GM20000 (cell line): Measurements from ENCODE around the gene SLC6A12.

Experiments
- DNase-seq: peaks from one replicate; pipeline ENCODE4 v3.0.0; 2012; ENCODE audit warnings: low spot score
- CTCF ChIP-seq: IDR thresholded peaks from 2 replicates; pipeline ENCODE4 v1.5.1; 2012; ENCODE audit warnings: mild to moderate bottlenecking, control low read depth; ENCODE audit errors: extremely low read depth, missing control alignments

SLC6A12 gene

GRCh38 chr12:214003-214741 is at the start of gene SLC6A12:
Gene SLC6A12 (minus strand): TSS chr12:214157. CDS start chr12:209986, 4,171 bp downstream.
- TF ChIP-seq CTCF, result no peak
- no peak for DNase-seq

GRCh38 chr12:263574-263973 is 49.6 kb upstream of the SLC6A12 start:
- TF ChIP-seq CTCF, result no peak
- no peak for DNase-seq

GRCh38 chr12:262817-263216 is 48.9 kb upstream of the SLC6A12 start, which contains the start of gene SLC6A13:
Gene SLC6A13 (minus strand): TSS chr12:262836. CDS start chr12:260052, 2,784 bp downstream.
- no peak for DNase-seq
- no peak for TF ChIP-seq CTCF

GRCh38 chr12:262113-262512 is 48.2 kb upstream of the SLC6A12 start:
- DNase-seq, result no peak
- no peak for TF ChIP-seq CTCF

DNA sequence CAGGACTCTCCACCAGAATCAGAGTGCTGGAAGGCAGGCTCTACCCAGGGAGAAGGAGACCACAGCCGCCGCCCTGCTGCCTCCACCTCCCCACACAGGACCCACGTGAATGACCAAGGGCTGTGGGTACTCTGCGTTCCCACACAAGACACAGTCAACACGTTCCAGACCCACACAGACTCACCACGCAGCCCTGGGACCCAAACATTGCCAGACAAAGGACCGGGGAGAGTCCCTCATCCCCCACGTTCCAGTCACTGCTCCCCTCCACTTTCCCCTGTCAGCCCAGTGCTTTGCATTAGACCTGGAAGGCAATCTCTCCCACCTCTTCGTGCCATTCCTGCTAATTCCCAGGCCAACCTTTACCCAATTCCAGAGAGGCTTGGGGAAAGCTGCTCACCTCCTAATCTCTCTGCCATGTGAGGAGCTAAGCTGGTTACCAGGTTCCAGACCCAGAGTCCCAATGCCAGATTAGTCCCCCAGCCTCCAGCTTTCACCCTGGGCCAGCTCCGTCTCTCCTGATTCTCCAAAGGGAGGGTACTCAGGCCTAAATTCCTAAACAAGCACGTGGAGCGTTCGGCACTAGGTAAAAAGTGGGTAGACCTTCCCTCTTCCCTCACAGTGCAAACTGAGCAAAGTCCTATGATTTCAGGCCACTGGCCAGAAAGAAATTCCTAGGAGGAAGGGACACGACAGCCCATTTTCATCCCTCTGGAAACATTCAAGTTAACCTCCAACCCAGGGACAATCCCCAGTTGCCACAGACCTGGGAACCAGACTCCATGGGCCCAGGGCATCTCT is 43.8 kb upstream of the SLC6A12 start:
- no peak for TF ChIP-seq CTCF

DNA sequence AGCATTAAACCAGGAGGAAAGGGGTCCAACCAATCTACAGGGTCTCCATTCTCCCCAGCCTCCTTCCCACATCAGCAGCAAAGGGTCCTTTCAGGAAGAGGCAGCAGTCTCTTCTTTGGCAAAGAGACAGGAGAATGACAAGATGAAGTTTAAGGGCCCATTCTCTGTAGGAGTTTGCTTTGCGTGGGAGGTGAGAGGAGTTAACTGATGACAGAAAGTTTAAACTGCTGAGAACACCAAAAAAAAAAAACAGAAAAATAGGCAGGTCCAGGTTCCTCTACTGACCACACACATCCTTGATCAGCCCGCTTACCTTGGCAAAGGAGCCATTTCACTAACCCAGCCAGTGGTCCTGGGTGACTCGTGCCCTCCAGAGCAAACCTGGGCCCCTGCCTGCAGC is 43.0 kb upstream of the SLC6A12 start:
- no peak for TF ChIP-seq CTCF
- no peak for DNase-seq

More for the DNA sequence above, 43.8 kb upstream of the SLC6A12 start:
- DNase-seq, result no peak

DNA sequence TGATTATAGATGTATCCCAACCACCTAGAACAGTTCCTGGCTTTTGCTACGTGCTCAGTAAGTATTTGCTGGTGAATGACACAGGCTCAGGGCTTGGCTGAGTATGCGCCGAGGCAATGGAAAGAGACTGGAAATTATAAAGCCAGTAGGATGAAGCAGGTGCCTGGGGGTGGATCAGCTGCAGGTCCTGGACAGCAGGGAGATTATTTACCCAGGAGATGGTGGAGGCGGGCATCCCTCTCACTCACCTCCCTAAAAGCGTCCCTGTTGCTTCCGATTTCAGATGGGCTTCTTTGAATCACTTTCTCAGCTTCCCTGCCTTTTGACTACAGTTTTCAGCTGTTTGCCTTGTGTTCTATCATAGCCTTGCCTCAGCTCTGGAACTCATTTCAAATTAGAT is 42.3 kb upstream of the SLC6A12 start:
- no peak for TF ChIP-seq CTCF
- no peak for DNase-seq
